C4-2B (cell line): ENCODE measurements around the gene ARCN1.

Source experiments
- ZFX ChIP-seq: fragments of 450-650 bp; IDR thresholded peaks from 2 replicates; pipeline ENCODE4 v1.6.1; 2017
- TF ChIP-seq, protein P1 (sequence below): fragments of 450-650 bp; conservative IDR thresholded peaks from 2 replicates; pipeline ENCODE4 v1.5.1; 2017; ENCODE audit warnings: mild to moderate bottlenecking

DNA sequence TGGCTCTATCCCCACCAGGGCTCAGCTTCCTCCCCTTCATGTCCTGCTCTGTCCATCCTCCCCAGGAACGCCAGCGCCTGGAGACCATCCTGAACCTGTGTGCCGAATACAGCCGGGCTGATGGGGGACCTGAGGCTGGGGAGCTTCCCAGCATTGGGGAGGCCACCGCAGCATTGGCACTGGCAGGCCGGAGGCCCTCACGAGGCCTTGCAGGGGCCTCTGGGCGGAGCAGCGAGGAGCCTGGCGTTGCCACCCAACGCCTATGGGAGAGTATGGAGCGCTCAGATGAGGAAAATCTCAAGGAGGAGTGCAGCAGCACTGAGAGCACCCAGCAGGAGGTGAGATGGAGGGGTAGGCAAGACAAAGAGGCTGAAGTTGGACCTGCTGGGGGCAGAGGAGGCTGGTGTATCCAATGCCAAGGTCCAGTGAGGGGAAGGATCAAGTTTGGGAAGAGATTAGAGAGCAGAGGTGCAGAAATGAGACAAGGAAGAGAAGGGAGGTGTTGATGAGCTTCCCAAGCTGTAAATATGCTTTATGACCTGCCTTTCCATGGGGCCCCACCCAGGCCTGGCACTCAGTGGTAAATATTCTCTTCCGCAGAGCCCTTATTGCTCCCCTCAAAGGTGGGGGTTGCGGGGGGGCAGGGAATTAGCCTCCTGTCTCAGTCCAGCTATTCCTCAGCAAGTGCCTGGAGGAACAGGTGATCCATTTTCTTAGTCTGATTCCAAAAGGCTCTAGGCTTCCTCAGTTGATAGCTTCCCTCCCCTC lies 59.1 kb downstream of the ARCN1 start:
- TF ChIP-seq, protein P1, sequence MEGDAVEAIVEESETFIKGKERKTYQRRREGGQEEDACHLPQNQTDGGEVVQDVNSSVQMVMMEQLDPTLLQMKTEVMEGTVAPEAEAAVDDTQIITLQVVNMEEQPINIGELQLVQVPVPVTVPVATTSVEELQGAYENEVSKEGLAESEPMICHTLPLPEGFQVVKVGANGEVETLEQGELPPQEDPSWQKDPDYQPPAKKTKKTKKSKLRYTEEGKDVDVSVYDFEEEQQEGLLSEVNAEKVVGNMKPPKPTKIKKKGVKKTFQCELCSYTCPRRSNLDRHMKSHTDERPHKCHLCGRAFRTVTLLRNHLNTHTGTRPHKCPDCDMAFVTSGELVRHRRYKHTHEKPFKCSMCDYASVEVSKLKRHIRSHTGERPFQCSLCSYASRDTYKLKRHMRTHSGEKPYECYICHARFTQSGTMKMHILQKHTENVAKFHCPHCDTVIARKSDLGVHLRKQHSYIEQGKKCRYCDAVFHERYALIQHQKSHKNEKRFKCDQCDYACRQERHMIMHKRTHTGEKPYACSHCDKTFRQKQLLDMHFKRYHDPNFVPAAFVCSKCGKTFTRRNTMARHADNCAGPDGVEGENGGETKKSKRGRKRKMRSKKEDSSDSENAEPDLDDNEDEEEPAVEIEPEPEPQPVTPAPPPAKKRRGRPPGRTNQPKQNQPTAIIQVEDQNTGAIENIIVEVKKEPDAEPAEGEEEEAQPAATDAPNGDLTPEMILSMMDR, result no peak
- no peak for TF ChIP-seq ZFX
